CD4-positive, alpha-beta T cell treated with Interleukin-1 beta for 1 hour (primary cell): ENCODE data around the gene ZC3H14.

Source experiments
- DNase-seq, 2 donors: peaks; one replicate each; pipeline ENCODE4 v3.0.0-alpha.2; 2020 to 2022

The ZC3H14 gene

GRCh38 chr14:88611878-88612277 is 49.0 kb downstream of the ZC3H14 start:
- no peak for DNase-seq

DNA sequence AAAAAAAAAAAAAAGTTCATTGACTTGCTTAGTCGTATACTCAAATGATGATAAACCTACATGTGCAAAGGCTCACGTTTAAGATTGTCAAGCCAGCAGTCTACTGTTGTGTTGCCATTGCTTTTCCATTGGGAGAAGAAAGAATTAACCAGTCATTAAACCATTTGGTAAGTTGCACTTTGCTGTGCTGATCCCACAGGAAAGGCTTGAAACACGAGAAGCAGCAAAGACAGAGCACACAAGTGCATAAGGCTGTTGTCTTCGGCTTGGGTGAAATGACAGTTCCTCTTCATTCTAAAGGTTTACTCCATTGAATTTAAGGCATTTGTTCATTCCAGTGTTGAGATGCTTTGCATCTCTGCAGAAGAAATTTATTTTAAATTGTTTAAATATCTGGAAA is 50.1 kb downstream of the ZC3H14 start:
- no peak for DNase-seq

- no peak for DNase-seq
These were observed 50.7 kb downstream of the ZC3H14 start for GRCh38 chr14:88613552-88614010.

- no peak for DNase-seq
These were observed 51.5 kb downstream of the ZC3H14 start for GRCh38 chr14:88614218-88614907.

- DNase-seq: no peak
These were observed 53.9 kb downstream of the ZC3H14 start for GRCh38 chr14:88616697-88617096.

- DNase-seq: no peak
These were observed 54.6 kb downstream of the ZC3H14 start for GRCh38 chr14:88617479-88617878.

- no peak for DNase-seq
These were observed 55.6 kb downstream of the ZC3H14 start for GRCh38 chr14:88618476-88618875.

- DNase-seq: no peak
These were observed 58.3 kb downstream of the ZC3H14 start for GRCh38 chr14:88621100-88621499.

DNA sequence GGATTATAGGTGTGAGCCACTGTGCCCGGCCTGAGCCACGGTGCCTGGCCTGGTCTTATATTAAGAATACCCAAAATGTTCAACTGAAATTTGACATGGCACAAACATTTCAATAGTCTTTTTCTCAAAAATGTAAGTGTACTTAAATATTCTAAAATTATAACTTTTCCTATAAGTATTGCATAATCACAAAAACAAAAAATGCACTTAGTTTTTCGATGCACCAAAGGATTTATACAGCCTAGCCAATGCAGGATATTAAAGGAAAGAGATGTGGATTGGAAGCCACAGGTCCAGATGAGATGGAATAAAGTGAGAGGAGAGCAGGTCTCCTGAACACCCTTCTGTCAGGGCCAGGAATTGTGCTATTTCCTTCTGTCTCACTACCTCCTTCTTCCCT is 62.8 kb downstream of the ZC3H14 start:
- no peak for DNase-seq

- DNase-seq: no peak
These were observed 65.2 kb downstream of the ZC3H14 start for GRCh38 chr14:88628033-88628432.

DNA sequence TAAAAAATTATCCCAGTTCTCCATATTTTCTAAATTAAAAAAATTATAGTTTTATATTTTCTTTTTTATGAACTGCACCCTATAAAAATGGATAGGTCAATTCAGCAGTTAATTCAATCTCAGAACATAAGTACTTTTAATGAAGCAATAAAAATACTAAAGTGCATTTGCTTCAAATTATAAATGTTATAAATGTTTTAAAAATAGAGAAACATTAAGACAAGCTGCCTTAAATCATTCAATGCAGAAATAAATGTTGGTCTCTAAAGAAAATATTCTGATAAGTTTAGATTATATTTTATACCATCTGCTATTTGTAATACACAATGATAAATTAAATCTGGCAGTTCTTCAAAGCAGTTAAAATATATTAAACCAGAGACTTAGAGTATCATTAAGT is 65.6 kb downstream of the ZC3H14 start:
- DNase-seq: no peak

DNA sequence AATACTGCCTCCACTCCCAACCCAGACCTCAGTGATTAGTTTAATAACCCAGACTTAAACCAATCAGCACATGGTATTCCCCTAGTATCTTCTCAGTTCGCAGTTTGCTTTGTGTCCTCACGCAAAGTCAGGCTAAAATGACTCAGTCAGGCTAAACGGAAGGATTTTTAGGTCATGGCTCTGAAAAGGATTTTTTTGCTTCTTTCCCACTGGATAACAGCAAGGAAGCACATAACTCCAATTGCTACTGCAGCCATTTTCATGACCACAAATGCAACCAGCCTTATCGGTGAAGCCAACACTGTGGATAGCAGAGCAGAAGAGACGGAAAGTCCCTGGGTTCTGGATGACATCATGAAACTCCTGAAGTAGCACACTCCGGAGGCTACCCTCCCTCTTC is 67.7 kb downstream of the ZC3H14 start:
- no peak for DNase-seq

DNA sequence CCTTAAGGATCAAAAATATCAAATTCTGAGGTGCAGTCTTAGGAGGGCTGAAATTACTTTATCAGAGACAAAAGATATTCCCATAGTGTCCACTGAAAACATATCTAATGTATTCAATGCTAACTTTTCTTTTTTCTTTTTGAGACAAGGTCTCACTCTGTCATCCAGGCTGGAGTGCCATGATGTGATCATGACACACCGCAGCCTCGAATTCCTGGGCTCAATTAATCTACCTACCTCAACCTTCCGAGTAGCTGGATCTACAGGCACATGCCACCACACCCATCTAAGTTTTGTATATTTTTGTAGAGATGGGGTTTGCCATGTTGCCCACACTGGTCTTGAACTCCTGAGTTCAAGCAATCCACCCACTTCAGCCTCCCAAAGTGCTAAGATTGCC is 68.3 kb downstream of the ZC3H14 start:
- no peak for DNase-seq

- no peak for DNase-seq
These were observed 69.7 kb downstream of the ZC3H14 start for GRCh38 chr14:88632512-88632911.

DNA sequence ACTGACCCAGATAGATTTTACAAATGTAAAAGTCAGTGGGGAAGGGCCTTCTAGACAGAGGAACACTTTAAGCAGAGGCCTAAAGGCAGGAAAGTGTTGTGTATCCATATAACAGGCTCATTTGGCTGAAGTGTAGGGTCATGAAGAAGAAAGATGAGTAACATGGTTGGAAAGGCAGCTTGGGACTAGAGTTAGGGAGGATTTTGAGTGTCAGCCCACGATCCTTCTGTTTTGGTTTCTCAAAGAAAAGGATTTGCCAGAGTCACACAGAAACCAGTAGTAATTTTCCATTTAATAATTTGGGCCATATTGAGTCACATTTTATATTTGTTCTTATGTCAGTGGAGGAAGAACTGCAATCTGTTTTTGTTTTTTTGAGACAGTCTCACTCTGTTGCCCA is 76.4 kb downstream of the ZC3H14 start:
- DNase-seq: no peak

DNA sequence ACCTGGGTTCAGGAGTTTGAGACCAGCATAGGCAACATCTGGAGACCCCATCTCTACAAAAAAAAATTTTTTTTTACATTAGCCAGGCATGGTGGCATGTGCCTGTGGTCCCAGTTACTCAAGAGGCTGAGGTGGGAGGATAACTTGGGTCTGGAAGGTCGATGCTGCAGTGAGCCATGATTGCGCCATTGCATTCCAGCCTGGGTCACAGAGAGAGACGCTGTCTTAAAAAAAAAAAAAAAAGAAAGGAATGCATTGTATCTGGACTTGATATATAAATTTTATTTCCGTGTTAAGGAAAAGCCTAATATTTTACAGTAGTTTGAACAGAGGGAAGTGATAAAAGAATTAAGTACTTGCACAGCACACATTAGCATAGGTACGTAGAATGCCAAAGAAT is 97.2 kb downstream of the ZC3H14 start:
- DNase-seq: no peak

- DNase-seq: peak; percentile 61 to 65
These were observed 104.9 kb downstream of the ZC3H14 start for GRCh38 chr14:88667555-88668273.

DNA sequence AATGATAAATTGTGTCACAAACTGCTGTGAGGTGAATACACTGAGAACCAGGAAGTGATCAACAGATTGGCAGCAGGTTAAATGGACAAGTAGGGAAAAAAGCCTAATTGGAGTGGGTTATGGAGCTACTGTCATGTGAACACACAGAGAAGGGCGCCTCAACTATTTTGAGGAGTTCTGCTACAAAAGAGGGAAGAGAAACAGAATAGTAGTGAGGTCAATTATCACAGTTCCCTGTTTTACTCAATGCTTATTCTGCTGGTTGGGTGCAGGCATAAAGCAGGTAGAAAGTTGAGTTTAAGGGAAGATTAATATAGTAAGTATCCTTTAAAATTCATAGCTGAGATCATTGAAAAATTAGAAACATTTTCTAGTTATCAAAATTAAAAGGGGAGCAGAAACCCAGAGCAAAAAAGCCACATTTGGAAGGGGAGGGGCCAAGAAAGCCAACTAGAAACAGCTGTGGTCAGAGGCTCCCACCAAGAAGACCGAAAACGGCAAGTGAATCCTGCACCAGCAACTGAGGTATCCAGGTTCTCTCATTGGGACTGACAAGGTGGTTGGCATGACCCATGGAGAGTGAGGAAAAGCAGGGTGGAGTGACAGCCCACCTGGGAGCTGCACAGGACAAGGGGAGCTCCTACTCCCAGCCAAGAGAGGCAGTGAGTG is 105.7 kb downstream of the ZC3H14 start:
- no peak for DNase-seq

DNA sequence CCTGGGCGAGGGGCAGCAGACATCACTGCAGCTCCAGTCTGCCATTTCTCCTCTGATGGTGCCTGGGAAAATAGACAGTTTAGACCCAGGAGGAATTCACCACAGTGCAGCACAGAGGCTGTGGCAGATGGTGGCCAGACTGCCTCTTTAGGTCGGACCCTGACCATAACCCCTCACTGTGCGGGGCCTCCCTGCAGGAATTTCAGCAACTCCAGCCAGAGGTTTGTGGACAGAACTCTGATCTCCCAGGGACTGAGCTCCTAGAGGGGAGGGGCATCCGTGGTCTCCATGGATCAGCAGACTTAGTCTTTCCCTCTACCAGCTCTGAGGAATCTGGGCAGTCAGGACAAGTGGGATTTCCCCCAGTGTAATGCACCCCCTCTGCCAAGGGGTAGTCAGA is 106.5 kb downstream of the ZC3H14 start:
- no peak for DNase-seq
